GM19035 (cell line): Measurements from ENCODE around the gene NFE2L1.
"Not testable (repeated sequence)": the region's sequence is repeated elsewhere in the genome, so short reads cannot be mapped to it uniquely, and the experiment has no call there.

Source experiments
- ATAC-seq: cut with Tn5 transposase; IDR thresholded peaks from one replicate; pipeline ENCODE4 v1.9.1; 2021; ENCODE audit not compliant: unreplicated experiment

NFE2L1 gene, protein sequence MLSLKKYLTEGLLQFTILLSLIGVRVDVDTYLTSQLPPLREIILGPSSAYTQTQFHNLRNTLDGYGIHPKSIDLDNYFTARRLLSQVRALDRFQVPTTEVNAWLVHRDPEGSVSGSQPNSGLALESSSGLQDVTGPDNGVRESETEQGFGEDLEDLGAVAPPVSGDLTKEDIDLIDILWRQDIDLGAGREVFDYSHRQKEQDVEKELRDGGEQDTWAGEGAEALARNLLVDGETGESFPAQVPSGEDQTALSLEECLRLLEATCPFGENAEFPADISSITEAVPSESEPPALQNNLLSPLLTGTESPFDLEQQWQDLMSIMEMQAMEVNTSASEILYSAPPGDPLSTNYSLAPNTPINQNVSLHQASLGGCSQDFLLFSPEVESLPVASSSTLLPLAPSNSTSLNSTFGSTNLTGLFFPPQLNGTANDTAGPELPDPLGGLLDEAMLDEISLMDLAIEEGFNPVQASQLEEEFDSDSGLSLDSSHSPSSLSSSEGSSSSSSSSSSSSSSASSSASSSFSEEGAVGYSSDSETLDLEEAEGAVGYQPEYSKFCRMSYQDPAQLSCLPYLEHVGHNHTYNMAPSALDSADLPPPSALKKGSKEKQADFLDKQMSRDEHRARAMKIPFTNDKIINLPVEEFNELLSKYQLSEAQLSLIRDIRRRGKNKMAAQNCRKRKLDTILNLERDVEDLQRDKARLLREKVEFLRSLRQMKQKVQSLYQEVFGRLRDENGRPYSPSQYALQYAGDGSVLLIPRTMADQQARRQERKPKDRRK

DNA sequence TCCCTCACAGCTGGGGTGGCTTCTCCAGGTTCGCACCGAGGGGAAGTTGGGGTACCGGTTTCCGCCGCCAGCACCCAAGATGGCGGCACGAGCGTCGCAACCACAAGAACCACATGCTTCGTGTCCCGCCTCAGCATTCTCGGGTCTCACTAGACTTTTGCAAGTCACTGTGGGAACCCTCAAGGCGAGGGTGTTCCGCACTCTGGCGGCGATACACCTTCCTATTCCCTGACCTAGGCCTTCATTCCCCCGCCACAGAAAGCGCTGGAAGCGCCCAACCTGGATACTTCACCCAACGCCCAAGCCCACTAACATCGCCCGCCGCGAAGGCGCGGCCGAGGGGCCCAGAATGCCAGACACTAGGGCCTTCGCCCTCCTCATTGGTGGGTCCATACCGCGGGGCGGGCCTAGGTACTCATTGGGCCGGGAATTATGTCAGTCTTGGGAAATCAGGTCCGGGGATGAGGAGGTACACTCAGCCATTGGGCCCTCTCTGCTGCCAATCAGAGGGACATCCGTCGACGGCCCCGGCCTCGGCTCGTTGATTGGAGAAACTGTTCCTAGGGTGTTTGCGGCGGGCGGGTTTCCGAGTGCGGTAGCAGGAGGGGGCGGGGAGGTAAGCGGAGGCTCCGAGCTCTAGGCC is at the start of gene NFE2L1:
TSS of gene NFE2L1 (plus strand) at position 619 of the 643 bp plus-strand sequence. CDS start 2,760 bp downstream, outside the sequence.
- ATAC-seq, result peak; percentile 90

DNA sequence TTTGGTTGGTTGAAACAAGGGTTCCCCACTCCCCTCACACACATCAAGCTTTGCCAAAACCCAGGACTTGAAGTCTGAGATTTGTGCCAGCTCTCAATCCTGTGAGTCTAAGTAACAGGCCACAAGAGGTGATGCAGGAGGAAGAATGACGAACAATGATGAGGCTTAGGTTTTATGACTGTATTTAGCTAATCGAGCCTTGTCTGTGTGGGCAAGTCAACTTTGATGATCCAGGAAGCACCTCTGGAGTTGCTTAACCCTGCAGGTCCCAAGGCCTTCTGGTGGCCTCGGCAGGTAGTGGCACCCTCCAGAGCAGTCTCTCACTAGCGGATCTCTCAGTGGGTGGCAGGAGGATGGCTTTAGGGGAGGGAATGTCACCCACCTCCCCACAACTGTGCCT is 48.6 kb upstream of the NFE2L1 start:
- ATAC-seq, result no peak

DNA sequence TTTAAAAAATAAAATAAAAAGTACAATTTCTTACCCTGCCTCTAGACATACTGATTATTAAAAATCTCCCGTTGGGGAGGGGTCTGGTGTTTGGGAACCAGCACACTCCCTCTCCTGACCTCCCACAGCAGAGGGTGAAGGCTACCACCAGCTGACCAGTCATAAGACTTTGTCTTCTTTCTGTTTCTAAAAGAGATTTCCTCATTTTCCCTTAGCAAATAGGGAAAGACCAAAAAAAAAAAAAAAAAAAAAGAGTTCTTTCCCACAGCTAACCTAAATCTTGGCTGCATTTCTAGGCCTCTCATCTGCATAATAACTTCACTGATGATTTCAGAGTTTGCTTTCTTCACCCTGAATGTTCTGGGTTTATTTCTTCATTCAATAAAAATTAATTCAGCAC is 47.0 kb upstream of the NFE2L1 start:
- ATAC-seq, result no peak

DNA sequence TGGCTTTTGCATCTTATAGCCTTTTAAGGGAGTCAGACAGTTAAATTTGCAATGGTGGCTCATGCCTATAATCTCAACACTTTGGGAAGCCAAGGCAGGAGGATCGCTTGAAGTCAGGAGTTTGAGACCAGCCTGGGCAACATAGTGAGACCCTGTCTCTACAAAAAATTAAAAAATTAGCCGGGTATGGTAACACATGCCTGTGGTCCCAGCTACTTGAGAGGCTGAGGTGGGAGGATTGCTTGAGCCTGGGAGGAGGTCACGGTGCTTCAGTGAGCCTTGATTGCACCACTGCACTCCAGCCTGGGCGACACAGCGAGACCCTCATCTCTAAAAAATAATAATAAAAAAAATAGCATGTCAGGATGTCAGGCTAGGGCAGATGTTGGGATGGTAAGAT is 46.5 kb upstream of the NFE2L1 start:
- ATAC-seq, result not testable (repeated sequence)

DNA sequence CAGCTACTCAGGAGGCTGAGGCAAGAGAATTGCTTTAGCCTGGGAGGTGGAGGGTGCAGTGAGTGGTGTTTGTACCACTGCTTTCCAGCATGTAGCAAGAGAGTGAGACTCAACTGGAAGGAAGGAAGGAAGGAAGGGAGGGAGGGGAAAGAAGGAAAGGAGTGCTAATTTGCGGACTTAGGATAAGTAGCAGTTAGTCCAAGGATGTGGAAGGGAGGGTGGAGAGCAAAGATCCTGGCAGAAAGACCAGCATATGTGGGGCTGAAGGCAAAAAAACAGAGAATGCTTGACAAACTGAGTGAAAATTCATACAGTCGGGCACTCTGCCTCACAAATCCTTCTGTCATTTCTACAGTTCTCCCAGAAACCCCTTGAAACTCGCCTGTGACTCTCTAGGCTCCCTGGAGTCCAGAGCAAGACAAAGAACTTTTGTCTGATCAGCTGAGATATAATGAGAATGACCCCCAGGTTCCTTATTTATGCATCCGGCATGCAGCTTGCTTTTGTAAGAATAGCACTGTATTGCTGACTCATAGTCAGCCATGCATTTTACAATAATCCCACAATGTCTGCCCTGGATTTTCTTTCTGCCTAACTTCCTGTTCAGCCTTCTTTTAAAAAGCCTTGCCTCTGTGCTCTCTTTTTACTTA is 45.8 kb upstream of the NFE2L1 start:
- no peak for ATAC-seq

DNA sequence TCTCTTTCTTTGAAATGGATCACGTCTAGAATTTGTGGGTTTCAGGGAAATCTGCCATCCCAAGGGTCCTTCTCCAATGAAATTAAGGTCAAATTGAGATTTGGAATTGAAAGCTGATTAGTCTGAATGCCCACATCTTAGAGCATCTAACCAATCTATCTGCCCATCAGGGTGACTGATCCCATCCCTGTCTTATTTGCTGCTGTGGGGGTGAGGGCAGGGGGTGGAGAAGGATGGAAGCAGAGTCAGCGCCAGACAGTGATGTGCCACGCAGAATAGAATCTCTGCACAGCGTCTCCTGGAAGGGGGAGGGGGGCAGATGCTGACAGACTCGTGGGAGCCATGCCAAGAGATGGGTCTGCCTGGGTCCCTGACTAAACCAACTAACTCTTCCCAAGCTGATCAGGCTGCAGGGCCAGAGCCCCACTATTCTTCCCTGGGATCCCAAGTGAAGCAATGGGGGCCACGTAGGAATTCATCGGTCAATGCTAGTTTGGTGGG is 45.2 kb upstream of the NFE2L1 start:
- ATAC-seq, result no peak

DNA sequence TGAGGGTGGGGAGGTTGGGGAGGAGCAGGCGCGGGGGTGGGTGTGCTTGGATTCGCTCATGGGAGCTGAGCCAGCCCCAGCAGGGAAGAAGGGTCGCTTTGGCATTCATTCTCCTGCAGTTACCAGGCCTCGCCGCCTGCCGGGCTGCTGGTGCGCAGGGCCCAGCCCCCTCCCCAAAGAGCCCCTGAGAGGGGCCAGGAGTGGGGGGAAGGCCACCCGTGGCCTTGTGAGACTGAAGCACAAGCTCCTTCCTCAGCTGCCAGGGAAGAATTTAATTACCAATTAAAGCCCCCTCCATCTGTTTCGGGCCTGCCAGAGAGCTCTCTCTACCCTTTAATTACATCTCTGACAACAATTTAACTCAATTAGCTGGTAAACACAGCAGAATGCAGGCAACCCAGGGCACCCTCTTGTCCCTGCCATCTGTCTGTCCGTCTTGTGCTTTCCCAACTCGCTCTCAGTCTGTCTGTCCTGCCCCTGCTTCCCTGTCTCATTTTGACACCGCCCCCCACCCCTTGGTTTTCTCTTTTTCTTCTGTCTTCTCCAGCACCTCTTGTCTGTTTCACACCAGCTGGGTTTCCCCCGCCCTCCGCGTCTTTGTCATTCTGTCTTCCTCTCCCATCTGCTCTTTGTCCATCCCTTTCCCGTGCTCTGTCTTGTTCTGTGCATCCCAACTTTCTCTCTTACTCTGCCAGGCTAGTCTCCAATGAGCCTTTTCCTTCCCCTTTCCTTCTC is 44.6 kb upstream of the NFE2L1 start:
- ATAC-seq, result no peak

DNA sequence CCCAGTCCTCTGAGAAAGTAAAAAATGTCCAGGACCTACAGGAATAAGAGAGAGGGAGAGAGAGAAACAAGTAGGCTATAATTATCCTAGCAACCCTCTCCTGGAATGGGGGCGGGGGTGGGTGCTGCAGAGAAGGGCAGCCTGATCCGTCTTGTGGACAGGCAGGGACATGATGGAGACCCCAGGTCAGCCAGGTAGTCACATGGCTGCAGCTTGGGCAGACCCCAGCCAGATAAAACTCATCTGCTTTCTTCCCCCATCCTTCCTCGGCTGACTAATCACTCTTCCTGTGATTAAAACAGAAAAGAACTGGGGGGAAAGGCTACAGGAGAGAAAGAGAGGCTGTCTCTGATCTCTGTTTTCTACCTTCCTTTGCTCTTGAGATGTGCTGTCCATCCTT is 43.2 kb upstream of the NFE2L1 start:
- ATAC-seq, result no peak

DNA sequence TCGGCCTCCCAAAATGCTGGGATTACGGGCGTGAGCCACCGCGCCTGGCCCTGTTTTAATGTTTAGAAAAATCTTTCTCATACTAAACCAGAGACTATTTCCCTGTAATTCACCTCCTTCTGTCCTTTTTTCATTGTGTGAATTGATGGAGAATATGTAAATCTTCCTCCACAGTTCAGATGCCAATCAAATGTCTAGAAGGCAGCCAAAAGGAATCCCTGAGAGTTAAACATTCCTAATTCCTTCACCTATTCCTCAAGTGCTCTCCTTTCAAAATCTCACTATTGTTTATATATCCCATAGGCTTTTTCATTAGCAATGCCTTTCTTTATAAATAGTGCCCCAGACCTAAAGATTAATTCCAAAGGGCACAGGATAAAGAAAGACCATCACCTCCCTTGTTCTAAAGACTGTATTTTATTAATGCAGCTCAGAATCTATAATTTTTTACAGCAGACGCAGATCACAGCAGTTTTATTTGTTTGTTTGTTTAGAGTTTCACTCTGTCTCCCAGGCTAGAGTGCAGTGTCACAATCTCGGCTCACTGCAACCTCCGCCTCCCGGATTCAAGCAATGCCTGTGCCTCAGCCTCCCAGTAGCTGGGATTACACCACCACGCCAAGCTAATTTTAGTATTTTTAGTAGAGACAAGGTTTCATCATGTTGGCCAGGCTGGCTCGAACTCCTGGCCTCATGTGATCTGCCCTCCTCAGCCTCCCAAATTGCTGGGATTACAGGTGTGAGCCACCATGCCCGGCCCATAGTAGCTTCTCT is 41.0 kb upstream of the NFE2L1 start:
- no peak for ATAC-seq

DNA sequence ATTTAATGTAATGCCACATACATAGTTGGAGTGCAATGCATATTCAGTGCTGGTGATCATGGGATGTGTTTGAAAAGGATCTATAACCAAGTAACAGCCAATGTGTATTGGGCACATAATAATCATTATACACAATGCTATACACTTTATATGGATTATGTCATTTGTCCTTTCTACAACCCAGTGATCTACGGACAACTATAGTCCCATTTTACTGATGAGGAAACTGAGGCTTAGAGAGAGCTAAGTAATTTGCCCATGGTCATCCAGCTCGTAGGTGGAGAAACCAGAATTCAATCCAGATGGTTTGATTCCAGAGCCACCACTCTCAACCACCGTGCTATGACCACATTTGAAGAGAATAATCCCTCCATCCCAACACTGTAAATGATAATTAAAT is 38.0 kb upstream of the NFE2L1 start:
- no peak for ATAC-seq

DNA sequence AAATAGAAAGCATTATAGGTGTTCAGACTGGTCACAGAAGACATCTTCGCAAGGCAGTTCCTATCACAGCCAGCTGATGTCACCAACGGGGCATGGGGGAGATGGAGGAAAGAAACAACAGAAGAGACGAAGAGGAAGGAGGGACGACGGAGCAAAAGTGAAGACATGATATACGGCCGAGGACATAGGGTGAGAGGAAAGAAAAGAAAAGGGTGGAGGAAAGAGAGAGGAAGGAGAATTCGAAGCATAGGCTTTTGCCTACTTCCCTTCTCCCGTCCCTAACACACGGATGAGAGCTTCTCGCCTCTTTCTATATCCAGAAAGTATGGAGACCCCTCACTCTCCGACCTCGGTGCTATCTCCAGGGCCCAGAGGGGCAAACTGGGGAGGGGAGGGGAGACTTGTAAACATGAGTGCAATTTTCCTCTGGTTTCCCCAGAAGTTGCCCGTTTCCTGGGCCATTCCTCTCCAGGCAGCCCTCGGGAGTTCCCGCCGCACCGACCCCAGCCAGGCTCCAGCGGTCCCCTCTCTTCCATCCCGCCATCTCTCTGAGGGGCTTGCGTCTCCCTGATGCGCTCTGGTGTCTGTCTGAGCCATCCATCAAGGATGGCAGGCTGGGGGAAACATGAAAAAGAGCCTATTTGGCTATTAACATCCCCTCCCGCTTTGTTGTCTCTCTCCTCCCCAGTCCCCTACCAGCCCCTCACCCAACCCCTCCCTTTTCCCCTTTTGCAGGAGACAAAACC is 36.6 kb upstream of the NFE2L1 start:
- ATAC-seq, result no peak

DNA sequence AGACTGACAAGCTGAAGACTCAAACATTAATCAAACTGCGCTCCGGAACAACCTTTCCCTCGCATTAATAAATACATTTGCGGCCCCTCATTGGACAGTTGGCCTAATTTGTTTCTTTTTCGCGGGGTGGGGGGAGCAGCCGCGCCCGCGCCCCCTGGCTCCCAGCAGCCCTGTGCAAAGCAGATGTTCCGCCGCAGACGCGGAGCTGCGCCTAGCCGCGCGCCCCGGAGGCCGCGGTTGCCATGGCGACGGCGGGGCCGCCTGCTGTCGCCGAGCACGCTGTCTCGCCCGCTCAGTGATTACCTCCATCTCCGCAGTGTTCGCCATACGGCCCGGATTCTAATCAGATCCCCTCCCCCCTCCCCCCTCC is 36.0 kb upstream of the NFE2L1 start:
- no peak for ATAC-seq

DNA sequence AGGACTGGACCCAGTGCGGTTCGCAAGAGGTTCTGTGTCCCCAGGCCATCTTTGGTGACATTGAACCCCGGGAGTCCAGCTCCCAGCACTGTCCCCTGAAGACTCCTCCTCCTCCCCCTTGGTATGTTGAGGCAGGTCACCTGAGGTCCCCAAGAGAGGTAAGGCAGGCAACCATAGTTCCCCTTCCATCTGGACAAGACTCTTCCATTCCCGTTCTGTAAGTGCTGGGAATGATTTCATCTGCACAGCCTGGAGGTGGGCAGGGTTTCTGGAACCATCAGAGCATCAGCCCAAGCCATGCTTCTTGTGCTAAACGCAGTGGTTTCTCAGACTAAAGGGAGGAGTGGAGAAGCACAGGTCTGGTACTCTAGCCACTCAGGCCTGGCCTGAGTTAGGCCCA is 35.5 kb upstream of the NFE2L1 start:
- ATAC-seq, result no peak

DNA sequence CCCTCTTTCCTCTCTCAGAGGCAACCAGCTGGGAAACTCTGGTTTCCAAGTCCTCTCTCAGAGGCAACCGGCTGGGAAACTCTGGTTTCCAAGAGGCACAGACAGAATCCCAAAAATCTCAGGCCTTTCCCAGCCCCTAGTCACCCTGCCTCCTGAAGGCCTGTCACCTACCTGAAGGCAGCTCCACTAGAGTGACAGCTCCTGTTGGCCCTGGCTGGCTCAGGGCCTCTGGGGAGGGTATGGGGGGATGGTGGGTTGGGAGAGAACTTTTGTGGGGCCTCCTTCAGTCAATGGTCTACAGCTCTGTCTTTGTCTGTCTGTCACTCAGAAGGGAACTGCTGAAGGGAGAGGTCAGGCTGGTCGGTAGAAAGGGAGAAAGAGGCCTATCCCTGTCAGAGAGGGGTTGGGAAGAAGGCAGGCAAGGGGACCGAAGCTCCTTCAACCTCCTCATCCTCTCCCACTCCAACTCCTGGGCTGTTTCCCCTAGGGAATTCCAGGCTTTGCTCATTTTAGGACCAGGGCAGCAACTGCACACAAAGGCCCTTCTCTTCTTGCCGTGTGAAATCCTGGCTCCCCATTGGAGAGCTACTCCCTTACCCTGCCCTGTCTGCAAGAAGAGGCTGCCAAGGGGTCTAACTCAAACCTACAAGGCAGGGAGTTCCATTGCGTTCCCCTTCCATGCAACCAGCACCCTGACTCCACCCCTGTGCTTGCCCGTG is 34.1 kb upstream of the NFE2L1 start:
- no peak for ATAC-seq

DNA sequence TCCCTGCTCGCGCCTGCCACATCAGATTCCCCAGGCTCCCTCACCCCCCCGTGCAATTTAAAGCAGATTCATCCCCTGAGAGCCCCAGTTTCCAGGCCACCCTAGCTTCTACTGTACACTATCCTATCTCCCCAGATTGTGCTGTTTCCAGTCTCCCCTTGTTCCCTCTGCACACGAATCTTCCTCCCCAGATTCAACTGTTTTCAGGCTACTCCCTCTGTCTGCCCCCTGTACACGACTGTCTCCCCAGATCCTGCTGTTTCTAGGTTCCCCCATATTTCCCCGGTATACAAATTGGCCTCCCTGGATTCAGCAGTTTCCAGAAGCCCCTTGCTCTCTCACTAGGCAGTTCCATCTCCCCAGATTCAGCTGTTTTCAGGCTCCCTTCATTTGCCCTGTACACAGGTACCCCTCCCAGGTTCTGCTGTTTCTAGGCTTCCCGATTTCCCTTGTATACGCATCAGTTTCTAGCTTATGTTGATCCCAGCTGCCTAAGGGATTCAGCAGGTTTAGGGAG is 33.5 kb upstream of the NFE2L1 start:
- ATAC-seq, result no peak

DNA sequence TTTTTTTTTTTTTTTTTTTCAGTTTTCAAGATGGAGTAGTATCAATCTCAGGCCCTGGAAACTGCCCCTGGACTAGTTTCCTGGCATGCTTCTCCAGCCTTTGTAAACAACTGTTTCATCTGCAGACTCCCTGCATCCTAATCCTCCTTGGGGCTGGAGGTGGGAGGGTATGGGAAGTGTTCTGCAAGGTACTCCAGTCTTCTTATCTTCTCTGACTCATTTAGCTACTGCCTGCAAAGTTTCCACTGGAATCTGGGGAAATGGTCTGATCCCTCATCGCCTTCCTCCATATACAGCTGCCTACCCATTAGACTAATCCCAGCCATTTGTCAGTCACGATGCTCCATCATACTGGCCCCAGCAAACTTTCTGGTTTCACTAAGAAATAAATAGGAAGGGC is 32.0 kb upstream of the NFE2L1 start:
- no peak for ATAC-seq

DNA sequence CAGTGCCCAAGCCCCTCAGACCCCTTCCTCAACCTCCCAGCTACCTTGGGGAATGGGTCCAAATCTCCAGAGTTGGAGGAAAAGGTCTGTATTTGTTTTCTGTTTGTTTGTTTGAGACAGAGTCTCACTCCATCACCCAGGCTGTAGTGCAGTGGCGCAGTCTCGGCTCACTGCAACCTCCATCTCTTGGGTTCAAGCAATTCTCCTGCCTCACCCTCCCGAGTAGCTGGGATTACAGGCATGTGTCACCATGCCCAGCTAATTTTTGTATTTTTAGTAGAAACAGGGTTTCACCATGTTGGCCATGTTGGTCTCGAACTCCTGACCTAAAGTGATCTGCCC is 30.4 kb upstream of the NFE2L1 start:
- ATAC-seq, result peak; percentile 30

DNA sequence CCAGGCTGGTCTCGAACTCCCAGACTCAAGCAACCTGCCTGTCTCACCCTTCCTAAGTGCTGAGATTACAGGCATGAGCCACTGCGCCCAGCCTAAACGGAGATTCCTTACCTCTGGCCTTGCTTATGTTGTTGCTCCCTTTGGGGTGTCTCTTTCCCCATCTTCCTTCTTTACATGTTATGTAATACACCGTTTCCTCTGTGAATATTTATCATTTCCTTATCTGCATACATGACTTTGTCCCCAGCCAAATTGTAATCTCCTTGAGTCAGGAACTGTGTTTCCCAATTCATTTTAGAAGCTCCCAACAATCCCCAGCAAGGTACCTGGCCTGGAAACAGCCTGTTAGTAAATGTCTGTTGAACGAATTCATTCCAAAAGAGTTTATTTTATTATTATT is 26.2 kb upstream of the NFE2L1 start:
- ATAC-seq, result no peak
